Right renal pelvis (tissue), 4 donors: ENCODE data around the gene CACNA2D1. TPM values are rescaled to one million over a fixed set of nuclear protein-coding genes. Genes with fewer than 3 reads are reported as not detected.

ENCODE experiments used
- DNase-seq, 4 donors: peaks; one replicate each; pipeline ENCODE4 v3.0.0-alpha.2; 2013; ENCODE audit warnings: low read depth in 4 of 4, low spot score in 3 of 4, missing footprints in 1 of 4
- polyA plus RNA-seq, 4 donors: library from polyadenylated mRNA; unstranded; fragments of 120-200 nt; gene quantifications; one replicate each; pipeline ENCODE4 v1.2.1, GENCODE V29; 2013; ENCODE audit not compliant: insufficient read length in 4 of 4

CACNA2D1 gene
- polyA plus RNA-seq, 4 donors: 24.3 to 29.1 (median 26.3) TPM

DNA sequence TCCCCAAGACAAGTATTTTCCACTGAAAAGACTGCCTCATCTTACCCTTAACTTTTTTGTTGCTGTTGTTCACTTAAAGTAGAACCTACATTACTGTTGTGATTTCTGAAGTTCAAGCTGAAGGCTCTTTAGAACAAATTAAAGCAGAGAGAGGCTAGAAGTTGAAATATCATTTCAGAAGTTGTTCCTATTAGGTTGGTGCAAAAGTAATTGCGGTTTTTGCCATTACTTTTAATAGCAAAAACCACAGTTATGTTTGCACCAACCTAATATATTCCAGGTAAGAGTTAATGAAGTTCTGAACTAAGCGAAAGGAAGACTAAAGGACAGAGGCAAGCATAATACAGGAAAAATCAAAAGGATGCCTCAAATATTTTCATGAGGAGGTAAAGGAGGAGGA lies 153.7 kb downstream of the CACNA2D1 start:
- no peak for DNase-seq

DNA sequence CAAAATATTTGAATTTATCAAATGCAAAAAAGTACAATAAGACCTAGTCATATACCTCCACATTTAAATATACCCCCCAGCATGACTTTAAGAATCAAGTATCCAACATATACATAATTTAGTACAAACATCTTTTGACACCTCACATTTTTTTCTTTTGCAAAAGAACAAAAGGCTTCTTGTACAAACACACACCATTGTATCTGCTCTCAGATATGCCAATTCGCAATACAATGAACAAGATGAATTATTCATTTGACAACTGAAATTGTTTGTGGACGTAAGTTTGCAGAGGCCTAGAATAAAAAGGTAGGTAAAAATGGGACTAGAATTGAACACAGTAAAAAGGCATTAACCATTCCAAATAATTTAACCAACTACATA lies 154.4 kb downstream of the CACNA2D1 start:
- no peak for DNase-seq

DNA sequence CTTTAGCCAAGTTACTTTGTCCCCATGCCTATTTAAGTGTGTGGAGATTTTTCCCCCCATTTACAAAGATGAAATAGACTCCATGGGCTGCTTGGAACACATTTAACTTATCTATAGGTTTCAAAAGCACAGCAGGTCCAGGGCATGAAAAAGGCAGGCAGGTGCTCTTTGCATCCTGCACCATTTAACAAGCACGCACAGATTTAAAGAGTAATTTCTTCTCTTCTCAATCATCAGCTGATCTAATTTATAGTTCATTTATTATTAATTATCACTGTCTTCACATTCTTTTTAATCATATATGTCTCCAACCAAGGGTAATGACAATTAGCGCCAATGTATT lies 156.8 kb downstream of the CACNA2D1 start:
- peak in 1 of 4 donors; percentile 3 for DNase-seq

DNA sequence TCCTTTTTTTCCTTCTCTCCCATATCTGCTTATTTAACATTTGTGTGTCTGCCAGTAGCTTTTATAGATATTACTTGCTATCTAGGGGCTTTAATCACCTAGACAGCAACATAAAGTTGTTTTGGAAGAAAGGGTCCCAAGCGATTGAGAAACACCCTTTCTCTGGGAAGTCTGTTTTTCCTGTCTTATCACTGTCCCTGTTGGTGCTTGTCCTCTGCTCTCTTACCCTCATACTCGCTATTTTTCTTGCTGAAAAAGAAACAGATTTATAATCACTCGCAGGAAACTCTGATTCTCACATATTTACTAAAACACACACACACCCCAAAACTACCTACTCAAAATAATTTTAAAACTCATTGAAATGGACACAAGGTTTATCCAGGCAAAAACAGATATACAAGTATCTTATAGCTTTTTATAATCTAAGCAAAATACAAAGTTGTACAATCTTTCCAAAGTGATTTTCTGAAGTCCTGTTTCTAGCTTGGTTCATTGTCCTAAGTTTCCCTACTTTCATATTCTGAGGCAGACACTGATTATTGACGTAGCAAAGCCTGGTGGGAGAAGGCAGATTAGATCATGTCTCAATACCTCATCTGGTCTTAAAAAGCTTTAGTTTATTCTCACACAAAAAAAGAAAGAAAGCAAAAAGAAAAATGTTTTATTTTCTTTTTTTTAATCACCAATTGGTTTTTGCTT lies 157.3 kb downstream of the CACNA2D1 start:
- no peak for DNase-seq

DNA sequence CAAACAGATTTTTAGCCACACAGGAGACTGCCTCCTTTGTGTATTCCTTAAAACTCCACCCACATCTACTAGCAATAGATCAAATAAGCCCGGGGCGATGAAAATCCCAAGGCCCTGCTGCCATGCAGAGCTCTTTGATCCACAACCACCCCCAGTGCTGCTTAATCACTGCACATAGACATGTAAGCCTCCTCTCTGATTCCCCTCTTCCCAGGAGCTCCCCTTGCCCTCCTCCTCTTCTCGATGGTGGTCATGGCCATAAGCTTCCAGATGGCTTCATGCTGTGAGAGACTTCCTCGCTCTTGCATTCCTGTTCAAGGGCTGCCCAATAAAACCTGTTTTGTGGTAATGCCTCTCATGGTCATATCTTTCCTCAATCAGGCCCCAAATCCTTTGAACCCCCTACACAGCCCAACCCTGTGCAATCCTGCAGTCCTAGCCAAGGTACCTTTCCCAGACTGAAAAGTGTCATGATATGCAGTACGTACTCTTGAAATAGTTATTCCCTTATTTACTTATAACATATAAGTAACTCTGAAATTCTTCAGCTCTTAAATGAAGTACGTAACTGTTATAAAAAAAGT lies 158.5 kb downstream of the CACNA2D1 start:
- DNase-seq: no peak

DNA sequence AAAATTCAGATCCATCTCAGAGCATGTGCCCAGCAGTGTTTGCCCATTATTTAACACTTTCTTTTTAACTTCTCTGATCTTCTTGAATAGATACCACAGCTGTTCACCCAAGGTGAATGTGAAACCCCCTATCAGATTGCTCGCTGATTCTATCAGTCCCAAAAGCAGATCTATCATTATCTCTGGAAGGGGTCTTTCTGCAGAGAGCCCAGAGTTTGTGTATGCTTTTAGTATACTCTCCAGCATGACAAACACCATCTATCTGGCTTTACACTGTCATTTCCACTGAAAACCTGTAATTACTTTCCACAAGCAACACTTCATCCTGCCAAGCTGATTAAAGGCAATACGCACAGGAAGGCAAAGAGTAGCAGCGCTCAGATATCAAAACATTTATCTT lies 168.2 kb downstream of the CACNA2D1 start:
- DNase-seq: no peak

DNA sequence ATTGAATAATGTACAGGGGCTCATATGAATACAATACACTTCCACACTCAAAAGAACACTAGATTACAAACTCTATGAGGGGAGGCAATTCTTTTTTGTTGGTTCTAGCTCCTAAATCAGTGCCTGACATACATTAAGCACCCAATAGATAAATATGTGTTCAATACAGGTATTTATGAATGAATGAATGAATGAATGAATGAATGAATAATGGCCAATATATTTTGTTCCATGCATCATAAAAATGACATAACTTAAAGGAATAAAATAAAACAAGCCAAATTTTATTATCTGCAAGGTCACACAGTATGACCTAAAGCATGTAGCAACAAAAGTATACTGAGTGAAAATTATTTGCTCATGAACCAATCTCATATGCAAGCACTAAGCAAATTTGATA lies 168.9 kb downstream of the CACNA2D1 start:
- no peak for DNase-seq

DNA sequence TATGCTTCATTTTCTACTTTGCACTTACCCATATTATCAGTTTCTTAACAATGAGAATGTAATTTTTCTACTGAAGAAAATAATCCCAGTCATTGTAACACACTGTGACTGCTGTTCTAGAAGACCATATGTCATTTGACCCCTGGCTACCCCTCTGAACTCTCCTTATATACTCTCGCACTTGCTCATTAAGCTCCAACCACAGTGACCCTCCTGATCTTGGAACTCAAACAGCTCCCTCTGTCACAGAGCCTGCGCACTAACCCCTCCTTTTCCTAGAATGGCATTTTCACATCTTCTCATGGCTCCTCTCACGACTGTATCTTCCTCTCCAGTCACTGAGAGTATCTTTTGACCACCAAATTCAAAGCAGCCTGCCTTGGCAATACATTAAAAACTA lies 169.7 kb downstream of the CACNA2D1 start:
- DNase-seq: no peak

DNA sequence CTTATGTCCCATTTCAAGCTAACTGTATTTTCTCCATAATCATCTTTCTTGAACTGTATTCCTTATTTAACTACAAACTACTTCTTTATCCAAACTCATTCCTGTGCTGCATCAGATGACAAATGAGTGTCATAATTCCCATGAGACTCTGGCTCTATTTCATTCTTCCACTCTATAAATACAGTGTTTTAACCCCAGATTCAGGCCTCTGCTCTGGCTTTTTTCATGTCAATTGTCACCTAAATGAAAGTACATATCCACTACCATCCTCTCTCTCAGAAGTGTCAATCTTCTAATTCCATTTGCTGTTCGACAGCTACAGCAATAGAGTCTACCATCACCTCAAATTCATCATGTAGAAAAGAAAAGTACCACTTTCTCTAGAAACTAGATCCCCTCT lies 172.7 kb downstream of the CACNA2D1 start:
- DNase-seq: no peak

DNA sequence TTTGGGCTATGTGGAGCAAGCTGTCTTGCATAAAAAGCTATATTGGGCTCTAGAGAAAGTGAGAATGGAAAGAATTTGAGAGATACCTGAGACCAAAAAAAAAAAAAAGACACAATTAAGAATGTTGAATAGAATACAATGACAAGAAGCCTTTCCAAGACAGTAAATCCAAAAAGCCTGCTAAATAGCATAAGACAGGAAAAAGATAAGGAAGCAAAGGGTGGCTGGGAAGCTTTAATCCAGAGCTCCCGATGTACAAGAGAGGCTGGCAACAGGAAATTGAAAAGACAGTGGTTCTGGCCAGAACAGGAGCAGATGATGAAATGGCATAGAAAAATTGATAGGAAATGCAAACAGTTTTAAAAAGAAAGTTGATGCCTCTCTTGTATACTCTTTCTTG lies 174.9 kb downstream of the CACNA2D1 start:
- DNase-seq: no peak

DNA sequence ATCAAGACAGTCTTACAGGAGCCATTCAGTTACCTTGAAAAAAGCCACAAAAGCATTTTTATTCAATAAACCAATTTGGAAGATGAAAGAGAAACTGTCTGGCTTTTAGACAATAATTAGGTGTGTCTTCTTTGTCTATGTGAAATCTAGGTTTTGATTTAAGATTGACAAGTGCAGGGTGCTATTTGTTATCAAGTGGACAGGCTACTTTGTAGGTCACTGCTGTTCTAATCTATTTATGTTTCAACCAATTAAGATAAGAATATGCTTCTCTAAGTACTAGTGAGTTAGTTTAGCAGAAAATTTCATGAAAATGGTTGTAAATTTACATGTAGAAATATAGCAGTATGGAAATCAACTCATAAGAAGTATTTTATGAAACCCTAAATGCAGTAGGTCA lies 177.5 kb downstream of the CACNA2D1 start:
- no peak for DNase-seq

DNA sequence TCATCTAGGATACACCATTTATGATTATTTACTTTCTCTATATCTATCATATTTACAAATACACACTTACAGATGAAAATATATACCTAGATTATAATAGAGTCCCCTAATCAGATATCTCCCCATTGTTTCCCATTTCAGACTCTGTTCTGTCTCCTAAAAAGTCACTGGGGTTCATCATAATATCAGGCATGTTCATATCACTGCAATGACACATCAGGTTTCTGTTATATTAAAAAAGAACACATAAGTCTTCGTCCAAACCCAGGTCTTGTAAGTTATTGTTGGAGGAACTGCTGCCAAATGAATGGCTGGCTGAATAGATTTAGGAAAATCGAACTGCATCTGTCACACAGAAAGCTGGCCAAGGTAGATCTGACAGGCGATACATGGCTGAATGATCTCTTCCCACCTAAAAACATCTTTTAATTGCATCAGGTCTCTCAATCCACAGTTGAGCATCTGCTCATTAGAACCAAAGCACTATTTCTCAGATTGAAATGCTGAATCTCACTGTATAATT lies 178.7 kb downstream of the CACNA2D1 start:
- no peak for DNase-seq

DNA sequence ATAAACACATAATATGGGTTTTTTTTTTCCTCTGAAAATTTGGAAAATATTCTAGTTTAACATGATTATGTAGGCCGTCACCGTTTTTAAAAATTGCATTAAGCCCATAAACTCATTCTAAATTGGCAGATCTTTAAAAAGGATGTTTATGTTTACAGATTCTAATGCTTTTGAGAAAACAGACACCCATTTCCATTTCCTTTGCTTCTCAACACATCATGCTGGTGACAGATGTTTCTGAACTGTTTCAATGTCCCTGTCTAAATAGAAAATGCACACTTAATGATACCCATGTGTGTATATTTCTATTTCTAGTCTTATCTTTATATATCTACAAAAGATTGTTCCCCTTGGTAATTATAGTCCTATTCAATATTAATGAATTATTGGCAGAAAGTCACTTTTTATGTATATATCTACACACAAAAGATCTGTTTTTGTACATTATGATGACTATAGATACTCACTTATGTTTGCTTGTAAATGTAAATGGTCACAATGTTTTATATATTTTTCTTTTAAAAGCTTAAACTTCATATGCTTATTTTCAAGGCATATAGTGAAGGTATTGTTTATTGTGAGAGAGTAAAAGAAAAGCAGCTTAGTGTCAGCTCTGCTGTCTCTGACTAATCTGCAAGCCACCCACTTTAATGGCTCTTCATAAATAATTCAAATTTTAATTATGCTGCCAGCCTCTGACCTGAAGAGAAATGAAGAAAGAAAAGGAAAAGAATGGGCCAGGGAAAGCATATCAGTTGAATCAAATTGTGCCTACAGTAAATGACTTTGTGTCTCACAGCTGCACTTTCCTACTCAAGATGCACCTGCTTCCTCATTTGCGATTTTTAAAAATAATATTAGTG lies 179.4 kb downstream of the CACNA2D1 start:
- no peak for DNase-seq

DNA sequence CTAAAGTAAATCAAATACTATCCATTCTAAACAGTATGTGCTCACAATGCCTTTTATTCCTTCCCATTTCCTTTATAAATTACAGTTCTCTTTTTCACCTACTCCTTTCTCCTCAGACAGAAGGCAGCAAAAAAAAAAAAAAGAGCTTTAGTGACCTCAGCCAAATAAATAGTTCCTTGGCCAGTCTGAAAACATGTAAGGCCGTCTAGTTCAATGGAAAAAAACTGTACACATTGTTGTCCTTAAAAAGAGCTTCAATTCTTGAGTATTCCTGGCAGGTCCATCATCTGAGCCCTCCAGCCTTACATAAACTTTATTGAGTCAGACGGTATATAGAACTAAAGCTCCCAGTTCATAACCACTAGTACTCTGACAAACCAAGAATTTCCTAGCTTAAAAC lies 185.4 kb downstream of the CACNA2D1 start:
- no peak for DNase-seq

DNA sequence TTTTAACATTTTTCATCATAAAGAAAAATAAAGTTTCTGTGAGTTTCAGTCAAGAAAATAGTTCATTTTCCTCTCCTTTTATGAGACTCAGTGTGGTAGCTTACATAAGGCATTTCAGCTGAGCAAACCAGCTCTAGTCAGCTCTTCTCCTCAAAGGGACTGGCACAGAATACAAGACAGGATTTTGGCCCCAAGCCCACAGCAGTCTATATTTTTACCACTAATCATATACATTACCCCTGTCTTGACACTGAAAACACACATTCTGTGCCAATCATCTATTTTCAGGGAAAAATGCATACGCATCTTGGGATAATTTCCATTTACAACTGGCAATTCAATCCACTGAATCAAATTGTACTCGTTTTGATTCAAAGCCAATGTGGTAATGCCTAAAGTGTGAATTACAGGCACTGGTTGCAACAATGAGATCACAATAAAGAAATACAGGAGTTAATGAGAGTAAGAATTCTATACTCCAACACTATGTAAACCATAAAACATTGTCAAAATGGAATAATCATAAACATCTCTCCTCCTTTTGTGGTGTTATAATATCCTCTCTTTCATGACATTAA lies 186.4 kb downstream of the CACNA2D1 start:
- no peak for DNase-seq

DNA sequence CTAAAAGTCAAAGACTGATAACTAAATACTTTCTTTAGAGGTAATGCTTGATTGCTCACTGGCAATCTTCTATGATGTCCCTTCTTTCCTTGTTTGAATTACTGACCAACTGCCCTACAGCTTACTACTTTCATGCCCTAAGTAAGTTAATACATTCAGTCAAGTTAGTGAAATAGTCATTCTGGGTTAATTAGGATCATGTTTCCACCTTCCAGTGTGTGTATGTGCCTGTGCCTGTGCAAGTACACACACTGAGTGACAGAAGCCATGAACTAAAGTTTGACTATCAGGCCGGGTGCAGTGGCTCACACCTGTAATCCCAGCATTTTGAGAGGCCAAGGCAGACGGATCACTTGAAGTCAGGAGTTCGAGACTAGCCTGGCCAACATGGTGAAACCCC lies 187.9 kb downstream of the CACNA2D1 start:
- no peak for DNase-seq

DNA sequence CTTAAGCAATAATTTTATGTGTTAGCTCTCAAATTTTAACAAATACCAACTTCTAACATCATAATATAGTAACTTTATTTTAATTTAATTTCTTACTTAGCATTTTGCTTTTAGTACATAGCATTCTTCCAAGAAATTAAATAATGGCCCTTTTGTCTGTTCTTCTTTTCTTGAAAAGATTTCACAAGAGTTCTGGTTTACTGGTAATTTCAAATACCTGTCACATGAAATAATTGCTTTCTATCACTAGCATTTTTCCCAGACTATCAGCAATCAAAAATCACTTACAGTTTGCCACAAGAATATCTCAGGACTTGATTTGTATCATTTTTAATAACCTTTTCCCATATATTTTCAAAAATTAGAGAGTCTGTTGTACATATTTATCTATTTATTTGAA lies 193.0 kb downstream of the CACNA2D1 start:
- no peak for DNase-seq

DNA sequence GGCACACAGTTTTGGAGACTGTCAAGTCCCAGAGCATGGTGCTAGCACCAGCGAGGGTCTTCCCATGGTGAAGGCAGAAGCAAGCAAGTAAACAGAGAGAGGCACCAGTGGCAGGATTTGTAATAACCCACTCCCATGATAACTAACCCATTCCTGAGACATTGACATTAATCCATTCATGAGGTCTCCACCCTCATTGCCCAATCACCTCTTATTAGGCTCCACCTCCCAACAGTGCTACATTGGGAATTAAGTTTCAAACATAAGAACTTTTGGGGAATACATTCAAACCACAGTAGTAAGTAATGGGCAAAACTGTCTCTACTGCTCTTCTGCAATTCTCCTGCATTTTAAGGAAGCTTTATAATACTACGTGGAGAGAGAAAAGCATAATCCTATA lies 193.6 kb downstream of the CACNA2D1 start:
- DNase-seq: no peak

DNA sequence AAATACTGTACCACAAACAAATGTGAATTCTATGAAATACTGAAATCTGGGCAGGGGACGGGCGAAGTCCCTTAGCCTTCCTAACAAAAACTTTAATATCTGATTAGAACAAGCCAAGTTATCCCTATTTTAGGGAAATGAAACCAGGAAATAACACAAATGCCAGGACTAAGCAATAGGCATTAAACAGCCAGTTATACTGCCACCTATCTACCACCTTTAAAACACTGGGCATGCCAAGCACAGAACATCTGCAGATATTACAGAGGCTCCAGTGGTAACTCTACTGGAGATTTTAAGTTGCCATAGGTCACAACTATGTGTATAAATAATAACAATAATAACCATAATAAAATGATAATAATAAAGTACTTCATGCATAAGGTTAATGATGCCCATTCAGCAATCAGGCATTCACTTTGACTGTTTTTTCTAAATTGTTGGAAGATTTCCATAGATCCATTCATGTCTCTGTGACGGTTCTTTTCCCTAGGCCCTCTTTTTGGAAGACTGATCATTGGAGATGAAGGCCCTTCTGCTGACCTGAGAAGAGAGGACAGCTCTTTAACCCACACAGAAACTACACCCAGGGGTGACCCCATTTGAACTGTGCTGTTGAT lies 195.7 kb downstream of the CACNA2D1 start:
- DNase-seq: no peak

DNA sequence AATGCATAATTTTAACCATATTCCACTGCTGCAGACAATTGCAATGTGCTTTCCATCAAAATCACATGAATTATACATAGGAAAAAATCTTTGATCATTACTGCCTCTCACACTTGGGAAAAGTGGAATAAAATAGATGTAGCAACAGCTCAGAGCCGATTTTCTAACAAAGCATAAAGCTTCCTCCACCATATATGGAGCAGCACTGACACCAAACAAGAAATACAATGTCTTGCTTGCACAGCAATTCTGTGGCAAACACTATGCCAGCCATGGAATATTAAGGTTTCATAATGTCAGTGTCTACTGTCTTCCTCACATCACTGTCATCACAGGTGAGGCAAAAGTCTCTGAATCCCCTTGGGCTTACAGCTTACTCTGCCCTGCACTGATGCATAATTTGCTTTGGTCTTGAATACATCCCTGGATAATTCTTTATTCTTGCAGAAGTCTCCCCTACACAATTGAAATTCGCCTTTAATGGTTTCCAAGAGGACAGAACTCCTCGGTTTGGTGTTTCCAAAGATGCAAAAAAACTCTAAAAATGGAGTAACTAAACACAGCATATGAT lies 198.5 kb downstream of the CACNA2D1 start:
- no peak for DNase-seq

DNA sequence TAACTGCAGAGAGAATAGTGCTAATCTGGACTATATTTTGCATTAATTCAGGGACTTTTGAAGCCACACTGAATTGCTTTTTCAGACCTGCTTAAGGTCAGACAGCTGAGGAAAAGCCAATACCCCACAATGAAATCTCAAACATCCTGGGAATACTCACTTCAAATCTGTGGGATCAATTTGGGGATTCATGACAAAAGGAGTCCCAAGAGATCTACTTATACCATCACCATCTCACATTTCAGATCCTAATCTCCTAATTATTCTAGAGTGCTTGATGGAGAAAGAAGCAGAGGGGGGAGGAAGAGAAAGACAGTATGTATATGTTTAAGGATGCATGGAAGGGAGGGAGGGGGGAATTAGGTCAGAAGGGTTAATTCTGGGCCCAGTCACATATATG lies 202.2 kb downstream of the CACNA2D1 start:
- DNase-seq: no peak
